ENCODE results near the gene CDH7.

DNA sequence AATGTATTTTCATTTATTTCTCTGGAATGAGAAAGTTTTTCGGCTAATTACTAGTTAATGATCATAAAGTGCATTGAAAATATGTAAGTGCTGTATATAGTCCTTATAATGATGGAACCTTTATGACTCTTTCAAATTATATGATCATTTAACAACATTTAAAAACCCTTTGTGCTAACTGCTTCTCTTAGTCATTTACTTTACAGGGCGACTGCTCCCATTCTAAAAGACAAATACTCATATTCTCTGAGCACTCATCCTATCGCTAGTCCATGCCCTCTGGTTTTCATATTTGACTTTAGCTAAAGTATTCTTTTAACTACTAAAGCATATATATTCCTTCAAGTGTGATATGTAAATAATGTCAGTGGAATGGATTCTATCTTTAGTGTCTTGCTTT, 168.2 kb downstream of the CDH7 start:
- TF ChIP-seq CTCF (IDR thresholded peaks at IDR 0.05) (no peak), POLR2A (IDR thresholded peaks at IDR 0.05) (no peak)
